Activated T-helper 1 cell treated with anti-CD3 and anti-CD28 coated beads, Interleukin-2, amount 50 U/mL, for 16 hours (primary cell): ENCODE results near the gene NMBR.
"Not testable (repeated sequence)": the region's sequence is repeated elsewhere in the genome, so short reads cannot be mapped to it uniquely, and the experiment has no call there.

Source experiments
- DNase-seq, 2 donors: peaks; one replicate each; pipeline ENCODE4 v3.0.0-alpha.2; 2020; ENCODE audit warnings: low read depth in 1 of 2, low spot score in 1 of 2

Gene NMBR

GRCh38 chr6:142062861-142063260 is 84.1 kb downstream of the NMBR start:
- not testable (repeated sequence) for DNase-seq

GRCh38 chr6:142058551-142059290 is 88.2 kb downstream of the NMBR start:
- no peak for DNase-seq

- no peak for DNase-seq
Measured at GRCh38 chr6:142055219-142055618, 91.7 kb downstream of the NMBR start.

GRCh38 chr6:142051404-142051803 is 95.5 kb downstream of the NMBR start:
- DNase-seq, result no peak

- DNase-seq, result no peak
Measured at GRCh38 chr6:142048593-142048980, 98.3 kb downstream of the NMBR start.

- DNase-seq, result no peak
Measured at GRCh38 chr6:142047934-142048592, 98.9 kb downstream of the NMBR start.

- no peak for DNase-seq
Measured at GRCh38 chr6:142045380-142046278, 101.3 kb downstream of the NMBR start.

GRCh38 chr6:142035890-142036289 is 111.0 kb downstream of the NMBR start:
- DNase-seq, result no peak

GRCh38 chr6:142031035-142031434 is 115.9 kb downstream of the NMBR start:
- DNase-seq, result no peak

- no peak for DNase-seq
Measured at GRCh38 chr6:142030115-142030619, 116.8 kb downstream of the NMBR start.

GRCh38 chr6:142028527-142028926 is 118.4 kb downstream of the NMBR start:
- no peak for DNase-seq

GRCh38 chr6:142027804-142028203 is 119.1 kb downstream of the NMBR start:
- DNase-seq, result not testable (repeated sequence)

- no peak for DNase-seq
Measured at GRCh38 chr6:142027074-142027473, 119.8 kb downstream of the NMBR start.

- DNase-seq, result no peak
Measured at GRCh38 chr6:142026471-142026870, 120.5 kb downstream of the NMBR start.
